GM12878 (cell line): ENCODE measurements around the gene ST3GAL5. TPM values are rescaled to one million over a fixed set of nuclear protein-coding genes. Genes with fewer than 3 reads are reported as not detected.

Source experiments
- ATAC-seq: fragments of 200-7000 bp; cut with Tn5 transposase; 3 replicates; pipeline ENCODE4 v1.9.1; 2020; ENCODE audit warnings: mild to moderate bottlenecking, moderate library complexity
- BruUV-seq: library from RNA; stranded (reverse); fragments of 400-500 nt; replicated peaks from 2 replicates; lab custom pipeline; 2021; lab: Mats Ljungman, UMichigan
- CTCF ChIA-PET: fragments of 300-600 bp; sonication (Branson Sonifier 250); formaldehyde crosslinking; extraction: SDS; loops from one replicate; lab custom pipeline; 2021; ENCODE audit warnings: inconsistent platforms; lab: Yijun Ruan, JAX
- POLR2A ChIA-PET: fragments of 350-600 bp; formaldehyde crosslinking; extraction: SDS; loops from one replicate; lab custom pipeline; 2021; ENCODE audit warnings: inconsistent platforms; lab: Charles Lee
- RAD21 ChIA-PET: fragments of 300-600 bp; sonication (Branson Sonifier 250); formaldehyde crosslinking; loops from one replicate; lab custom pipeline; 2023; ENCODE audit warnings: antibody characterized with exemption; ENCODE audit not compliant: unreplicated experiment; lab: Charles Lee
- SMC1A ChIA-PET: fragments of 300-600 bp; sonication (Branson Sonifier 250); formaldehyde crosslinking; loops from one replicate; lab custom pipeline; 2023; ENCODE audit not compliant: unreplicated experiment, uncharacterized antibody; lab: Charles Lee
- DNase-seq: peaks from one replicate; pipeline ENCODE4 v3.0.0-alpha.2; 2011; ENCODE audit warnings: low read depth, low spot score
- FAIRE-seq: peaks from 3 replicates; lab custom pipeline; 2011; peaks lifted over from hg19 to GRCh38; lab: Jason Lieb, UNC
- H2AFZ ChIP-seq: 2 replicates; pipeline ENCODE4 v1.6.0; 2011; ENCODE audit warnings: low read depth, low read length, control low read depth; ENCODE audit not compliant: control insufficient read depth
- H3K27ac ChIP-seq: 2 replicates; pipeline ENCODE4 v1.5.1; 2011; ENCODE audit warnings: control low read depth; ENCODE audit not compliant: control insufficient read depth, insufficient read depth
- H3K27me3 ChIP-seq, 2 experiments: replicated peaks in 1 of 2; 2 replicates each; pipeline versions ENCODE4 v1.6.0 to v1.6.1; 2011; ENCODE audit warnings: low read length in 1 of 2; ENCODE audit not compliant: control insufficient read depth in 2 of 2, insufficient read depth in 2 of 2
- H3K36me3 ChIP-seq, 2 experiments: 2 replicates each; pipeline ENCODE4 v1.5.1; 2011; ENCODE audit warnings: low read length in 1 of 2; ENCODE audit not compliant: control insufficient read depth in 2 of 2, insufficient read depth in 2 of 2
- H3K4me1 ChIP-seq: 2 replicates; pipeline ENCODE4 v1.6.1; 2011; ENCODE audit warnings: mild to moderate bottlenecking, low read length, moderate library complexity, mixed read lengths; ENCODE audit not compliant: control insufficient read depth, insufficient read depth
- H3K4me2 ChIP-seq: 2 replicates; pipeline ENCODE4 v1.6.0; 2011; ENCODE audit warnings: control low read depth; ENCODE audit not compliant: control insufficient read depth, insufficient read depth
- H3K4me3 ChIP-seq: fragments of 200-600 bp; sonication (generic); 2 replicates; pipeline ENCODE4 v1.5.1; 2016
- H3K79me2 ChIP-seq: 2 replicates; pipeline ENCODE4 v1.6.0; 2011; ENCODE audit warnings: low read length; ENCODE audit not compliant: control insufficient read depth, insufficient read depth
- H3K9ac ChIP-seq: 2 replicates; pipeline ENCODE4 v1.8.0; 2011; ENCODE audit warnings: low read length, control low read depth, mixed read lengths; ENCODE audit not compliant: control insufficient read depth, insufficient read depth
- H3K9me3 ChIP-seq: replicated peaks from 3 replicates; pipeline ENCODE4 v1.5.1; 2011; ENCODE audit warnings: mild to moderate bottlenecking, low read length; ENCODE audit not compliant: control insufficient read depth, insufficient read depth
- H4K20me1 ChIP-seq: 2 replicates; pipeline ENCODE4 v1.6.0; 2011; ENCODE audit not compliant: control insufficient read depth, insufficient read depth
- LARP7 ChIP-seq: fragments of 450-650 bp; IDR thresholded peaks from 2 replicates; pipeline ENCODE4 v1.6.1; 2017; ENCODE audit warnings: mild to moderate bottlenecking
- NFXL1 ChIP-seq: fragments of 450-650 bp; IDR thresholded peaks from 2 replicates; pipeline ENCODE4 v1.6.1; 2017; ENCODE audit warnings: antibody characterized with exemption, mild to moderate bottlenecking, borderline replicate concordance
- RAD51 ChIP-seq: fragments of 450-650 bp; IDR thresholded peaks from 2 replicates; pipeline ENCODE4 v1.6.1; 2016; ENCODE audit warnings: moderate library complexity, mild to moderate bottlenecking, inconsistent platforms
- SREBF1 ChIP-seq: IDR thresholded peaks from 2 replicates; pipeline ENCODE4 v1.6.1; 2012; ENCODE audit warnings: mild to moderate bottlenecking, low read length
- SUPT20H ChIP-seq: IDR thresholded peaks from 2 replicates; pipeline ENCODE4 v1.6.1; 2011; ENCODE audit warnings: low read depth, mild to moderate bottlenecking, low read length, moderate library complexity, borderline replicate concordance; ENCODE audit not compliant: control insufficient read depth
- TCF12 ChIP-seq: IDR thresholded peaks from 2 replicates; pipeline ENCODE4 v1.6.1; 2011; ENCODE audit warnings: low read depth, mild to moderate bottlenecking, low read length
- ZBED1 ChIP-seq: IDR thresholded peaks from 2 replicates; pipeline ENCODE4 v1.6.1; 2016; ENCODE audit warnings: borderline replicate concordance
- WGBS: methylation state at CpG from one replicate; pipeline ENCODE4 v1.1.6; 2016; ENCODE audit warnings: low lambda C conversion rate; ENCODE audit not compliant: insufficient replicate concordance, insufficient coverage; ENCODE audit errors: missing lambda C conversion rate; 5-methylcytosine and 5-hydroxymethylcytosine counted together
- in situ Hi-C: fragments of 300-500 bp; cut with MboI; formaldehyde crosslinking; loops from 9 replicates; pipeline ENCODE4 v1.14.3; 2018; ENCODE audit warnings: mixed read lengths
- intact Hi-C: fragments of 100-400 bp; cut with micrococcal nuclease; formaldehyde crosslinking; loops from one replicate; pipeline ENCODE4 v1.14.2; 2022; ENCODE audit not compliant: unreplicated experiment
- polyA plus RNA-seq, 11 experiments: library from polyadenylated mRNA; depleted of rRNA in 4 of 11; unstranded in 6 of 11; stranded (reverse) in 5 of 11; fragments of >200 nt; fragmentation: Nextera tagmentation in 4 of 11; fragmentation: Illumina TruSeq in 1 of 11; extraction: Ambion mirVana in 4 of 11; extraction: Trizol in 1 of 11; gene quantifications; 1 replicate in 1 of 11; 2 replicates in 10 of 11; pipeline versions ENCODE4 v1.2.1 to v1.2.3, GENCODE V29; 2011 to 2016; ENCODE audit warnings: inconsistent platforms in 2 of 11, missing spikeins in 2 of 11, low read depth in 1 of 11
- total RNA-seq, 4 experiments: library from RNA; depleted of rRNA in 3 of 4; stranded (reverse); fragments of >200 nt in 3 of 4; fragmentation: Illumina TruSeq in 1 of 4; extraction: Trizol in 1 of 4; gene quantifications; 2 replicates each; pipeline versions ENCODE4 v1.2.1 to v1.2.3, GENCODE V29; 2013 to 2021
- TF ChIP-seq, protein P1 (sequence below): IDR thresholded peaks from 2 replicates; pipeline ENCODE4 v1.6.1; 2011; ENCODE audit warnings: borderline replicate concordance, low read depth, mild to moderate bottlenecking, moderate library complexity, mixed read lengths, low read length; ENCODE audit not compliant: insufficient read depth; ENCODE audit errors: extremely low read length

ST3GAL5 gene
- total and polyA plus RNA-seq, 10 of the 15 experiments (the other 5 are each of a cell fraction or from before 2014, with no cell fraction given), result 5.2 to 60.9 (median 10.2) TPM

DNA sequence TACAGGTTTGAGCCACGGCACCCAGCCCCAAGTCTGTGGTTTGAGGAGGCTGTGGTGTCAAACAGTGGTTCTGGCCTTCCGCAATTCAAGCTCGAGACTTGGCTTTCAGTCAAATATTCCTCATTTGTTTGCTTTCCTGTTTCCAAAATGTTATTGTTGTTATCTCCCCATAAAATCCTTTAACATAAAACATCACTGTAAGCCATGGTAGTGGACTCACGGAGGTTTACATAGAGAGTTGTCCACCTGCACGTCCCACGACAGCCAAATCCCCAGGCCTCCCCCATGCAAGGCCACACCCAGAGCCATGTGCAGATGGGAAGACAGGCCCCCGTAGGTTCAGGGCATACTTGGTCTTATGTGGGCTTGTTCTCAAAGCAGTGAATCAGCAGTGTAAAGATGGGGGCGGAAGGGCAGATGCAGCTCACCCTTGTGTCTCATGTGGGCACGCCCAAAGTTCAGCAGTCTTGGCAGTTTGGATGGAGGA, 18.9 kb upstream of the ST3GAL5 start:
- Histone ChIP-seq H4K20me1 (no peaks in the 10 kb centered on the region), H3K4me3 (no peak overlapping the region), H3K9ac (no peak overlapping the region), H3K9me3 (no peaks in the 10 kb centered on the region), H3K4me2 (no peak overlapping the region), H3K4me1 (no peaks in the 10 kb centered on the region), H3K79me2 (no peaks in the 10 kb centered on the region), H2AFZ (no peak overlapping the region), H3K36me3 (no peaks in the 10 kb centered on the region), H3K27me3 (no peaks in the 10 kb centered on the region), H3K27ac (no peak overlapping the region)
- in situ Hi-C loops (no loop called here), intact Hi-C loops (no loop called here)
- no TSS peak for BruUV-seq
- no peak for ATAC-seq
- ChIA-PET CTCF (no interaction called here), RAD21 (interaction anchor here (0.8 kb wide), 1 partner anchor 15 kb away, joined by 3 read pairs; no protein-coding TSS in a partner anchor), POLR2A (interaction anchor here (0.5 kb wide), 1 partner anchor 301 kb away, joined by 3 read pairs; no protein-coding TSS in a partner anchor), SMC1A (no interaction called here)
- no peak for DNase-seq
- TF ChIP-seq TCF12, result no peak
- TF ChIP-seq NFXL1, result no peak
- TF ChIP-seq SUPT20H, result no peak
- TF ChIP-seq, protein P1, sequence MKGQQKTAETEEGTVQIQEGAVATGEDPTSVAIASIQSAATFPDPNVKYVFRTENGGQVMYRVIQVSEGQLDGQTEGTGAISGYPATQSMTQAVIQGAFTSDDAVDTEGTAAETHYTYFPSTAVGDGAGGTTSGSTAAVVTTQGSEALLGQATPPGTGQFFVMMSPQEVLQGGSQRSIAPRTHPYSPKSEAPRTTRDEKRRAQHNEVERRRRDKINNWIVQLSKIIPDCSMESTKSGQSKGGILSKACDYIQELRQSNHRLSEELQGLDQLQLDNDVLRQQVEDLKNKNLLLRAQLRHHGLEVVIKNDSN, result no peak
- TF ChIP-seq SREBF1, result no peak
- TF ChIP-seq LARP7, result no peak
- TF ChIP-seq ZBED1, result no peak
- no peak for TF ChIP-seq RAD51
- WGBS, result 62% methylated on average over 9 of the region's 9 CpGs
- no peak for FAIRE-seq
